ENCODE data around the gene CCL17. TPM values are rescaled to one million over a fixed set of nuclear protein-coding genes. Genes with fewer than 3 reads are reported as not detected.
"Not testable (repeated sequence)": the region's sequence is repeated elsewhere in the genome, so short reads cannot be mapped to it uniquely, and the experiment has no call there.

The CCL17 gene
- total RNA-seq: not detected

DNA sequence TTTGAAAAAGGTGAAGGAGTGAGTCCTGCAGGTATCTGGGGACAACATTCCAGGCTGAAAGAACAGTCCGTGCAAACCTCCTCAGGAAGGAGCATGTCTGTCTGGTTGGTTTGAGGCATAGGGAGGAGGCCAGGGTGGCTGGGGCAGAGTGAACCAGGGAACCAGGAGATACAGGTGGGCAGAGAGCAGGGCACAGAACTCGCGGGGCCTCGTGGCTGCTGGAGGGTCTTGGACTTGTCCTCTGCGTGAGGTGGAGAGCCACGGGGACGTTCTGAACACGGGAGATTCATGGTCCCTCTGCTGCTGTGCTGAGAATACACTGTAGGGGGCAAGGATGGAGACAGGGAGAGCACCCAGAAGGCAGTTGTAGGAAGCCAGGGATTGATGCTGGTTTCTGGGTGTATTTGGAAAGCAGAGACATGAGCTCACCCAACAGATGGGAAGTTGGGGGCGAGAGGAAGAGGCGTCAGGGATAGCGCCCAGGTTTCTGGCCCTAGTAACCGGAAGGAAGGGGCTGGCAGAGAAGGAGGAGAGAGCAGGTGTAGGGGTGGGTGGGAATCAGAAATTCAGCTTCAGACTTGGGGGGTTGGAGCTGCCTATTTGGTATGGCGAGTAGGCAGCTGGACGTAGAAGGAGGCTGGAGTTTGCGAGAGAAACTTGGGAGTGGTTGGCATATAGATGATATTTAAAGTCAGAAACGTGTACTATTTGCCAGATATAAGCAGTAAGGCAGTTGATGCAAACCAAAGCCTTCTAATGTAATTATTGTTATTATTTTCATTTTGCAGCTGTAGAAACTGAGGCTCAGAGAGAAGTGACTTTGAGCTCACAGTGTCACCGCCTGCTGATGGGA lies at the start of gene CCL17:
Gene CCL17 (plus strand): TSS at position 803 of the 853 bp plus-strand sequence. CDS start 9,166 bp downstream, outside the sequence.
- no peak for DNase-seq

DNA sequence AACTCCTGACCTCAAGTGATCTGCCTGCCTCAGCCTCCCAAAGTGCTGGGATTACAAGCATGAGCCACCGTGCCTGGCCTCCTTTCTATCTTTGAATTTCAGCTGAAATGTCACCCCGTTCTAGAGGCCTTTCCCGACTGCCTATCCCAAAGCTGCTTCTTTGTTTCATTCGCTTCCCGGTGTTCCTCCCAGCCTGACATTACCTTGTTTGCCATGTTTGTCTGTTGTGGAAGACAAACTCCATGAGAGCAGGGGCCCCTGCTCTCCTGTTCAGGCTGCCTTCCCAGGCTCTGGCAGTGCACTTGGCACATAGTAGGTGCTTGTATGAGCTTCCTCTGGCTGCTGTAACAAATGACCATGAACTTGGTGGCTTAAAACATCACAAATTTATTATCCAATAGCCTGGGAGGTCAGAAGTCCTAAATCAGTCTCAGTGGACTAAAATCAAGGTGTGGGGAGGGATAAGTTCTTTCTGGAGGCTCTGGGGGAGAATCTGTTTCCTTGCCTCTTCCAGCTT lies 48.6 kb upstream of the CCL17 start:
- no peak for DNase-seq

DNA sequence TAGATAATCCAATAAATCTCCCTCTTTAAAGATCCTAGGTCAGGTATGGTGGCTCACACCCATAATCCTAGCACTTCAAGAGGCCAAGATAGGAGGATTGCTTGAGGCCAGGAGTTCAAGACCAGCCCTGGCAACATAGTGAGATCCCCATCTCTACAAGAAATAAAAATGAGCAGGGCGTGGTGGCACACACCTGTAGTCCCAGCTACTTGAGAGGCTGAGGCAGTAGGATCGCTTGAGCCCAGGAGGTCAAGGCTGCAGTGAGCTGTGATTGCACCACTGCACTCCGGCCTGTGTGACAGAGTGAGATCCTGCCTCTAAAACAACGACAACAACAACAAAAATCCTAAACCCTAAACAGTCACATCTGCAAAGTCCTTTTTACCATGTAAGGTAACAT lies 48.0 kb upstream of the CCL17 start:
- no peak for DNase-seq

DNA sequence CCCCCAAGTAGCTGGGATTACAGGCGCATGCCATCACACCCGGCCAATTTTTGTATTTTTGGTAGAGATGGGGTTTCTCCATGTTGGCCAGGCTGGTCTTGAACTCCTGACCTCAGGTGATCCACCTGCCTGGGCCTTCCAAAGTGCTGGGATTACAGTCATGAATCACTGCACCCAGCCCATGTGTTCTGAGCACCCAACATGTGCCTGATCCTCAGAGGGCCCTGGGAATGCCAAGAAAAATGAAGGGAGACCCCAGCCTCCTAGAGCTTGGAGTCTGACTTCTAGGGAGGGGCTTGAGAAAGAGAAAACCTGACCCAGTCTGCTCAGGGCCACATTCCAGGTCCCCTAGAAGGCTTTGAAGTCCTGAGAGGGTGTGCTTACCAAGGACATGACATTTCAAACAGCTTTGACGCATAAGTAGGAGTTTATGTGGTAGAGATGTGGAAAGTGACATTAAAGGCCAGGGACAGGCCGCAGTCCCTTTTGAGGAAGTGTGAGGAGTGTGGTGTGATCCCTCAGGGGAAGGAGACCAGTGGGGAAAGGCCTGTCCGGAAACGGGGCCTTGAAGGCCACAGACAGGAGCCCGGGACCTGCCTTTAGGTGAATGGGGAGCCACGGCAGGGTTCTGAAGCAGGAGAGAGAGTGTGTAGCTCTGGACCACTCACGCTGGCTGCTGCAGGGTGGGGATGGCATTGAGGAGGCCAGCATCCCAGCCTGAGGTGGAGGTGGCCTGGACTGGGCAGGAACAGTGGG lies 47.1 kb upstream of the CCL17 start:
- no peak for DNase-seq

DNA sequence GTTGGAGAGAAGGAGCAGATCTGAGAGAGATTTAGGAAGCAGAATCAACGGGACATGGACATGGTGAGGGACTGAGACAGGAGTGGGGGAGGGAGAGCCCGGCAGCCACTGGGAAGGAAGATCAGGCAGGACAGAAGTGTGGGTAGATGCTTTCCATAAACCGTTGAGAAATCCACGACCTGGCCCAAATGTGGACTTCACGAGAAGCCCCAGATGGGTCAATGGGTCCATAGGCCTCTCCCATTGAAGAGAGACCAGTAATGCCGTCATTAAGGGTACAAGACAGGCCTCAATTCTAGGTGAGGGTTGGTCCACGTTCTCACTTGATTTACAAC lies 46.5 kb upstream of the CCL17 start:
- no peak for DNase-seq

DNA sequence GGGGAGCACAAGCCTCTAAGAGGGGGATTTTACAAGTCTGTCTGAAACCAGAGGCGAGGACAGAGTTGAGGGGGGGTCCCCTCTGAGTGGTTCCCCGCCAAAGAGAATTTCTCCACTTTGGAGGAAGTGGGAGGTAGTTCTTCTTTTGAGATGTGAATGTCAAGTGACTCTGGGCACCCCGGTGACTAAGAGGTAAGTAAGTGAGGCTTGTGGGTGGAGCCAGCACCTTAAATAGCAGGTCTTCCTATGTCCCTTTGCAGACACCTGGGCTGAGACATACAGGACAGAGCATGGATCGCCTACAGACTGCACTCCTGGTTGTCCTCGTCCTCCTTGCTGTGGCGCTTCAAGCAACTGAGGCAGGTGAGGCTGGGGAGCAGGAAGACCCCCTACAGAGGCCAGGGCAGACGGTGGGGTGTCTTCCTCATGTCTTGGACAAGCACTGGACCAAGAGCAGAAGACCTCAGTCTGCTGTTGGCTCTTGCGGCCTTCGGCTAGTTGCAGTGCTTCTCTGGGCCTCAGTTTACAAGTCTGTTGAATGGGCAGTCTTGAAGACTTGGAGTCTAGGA lies 46.0 kb upstream of the CCL17 start, which contains the start of gene CCL22:
Gene CCL22 (plus strand): TSS at position 257 of the 569 bp plus-strand sequence. CDS start 34 bp downstream, at position 291.
- no peak for DNase-seq

DNA sequence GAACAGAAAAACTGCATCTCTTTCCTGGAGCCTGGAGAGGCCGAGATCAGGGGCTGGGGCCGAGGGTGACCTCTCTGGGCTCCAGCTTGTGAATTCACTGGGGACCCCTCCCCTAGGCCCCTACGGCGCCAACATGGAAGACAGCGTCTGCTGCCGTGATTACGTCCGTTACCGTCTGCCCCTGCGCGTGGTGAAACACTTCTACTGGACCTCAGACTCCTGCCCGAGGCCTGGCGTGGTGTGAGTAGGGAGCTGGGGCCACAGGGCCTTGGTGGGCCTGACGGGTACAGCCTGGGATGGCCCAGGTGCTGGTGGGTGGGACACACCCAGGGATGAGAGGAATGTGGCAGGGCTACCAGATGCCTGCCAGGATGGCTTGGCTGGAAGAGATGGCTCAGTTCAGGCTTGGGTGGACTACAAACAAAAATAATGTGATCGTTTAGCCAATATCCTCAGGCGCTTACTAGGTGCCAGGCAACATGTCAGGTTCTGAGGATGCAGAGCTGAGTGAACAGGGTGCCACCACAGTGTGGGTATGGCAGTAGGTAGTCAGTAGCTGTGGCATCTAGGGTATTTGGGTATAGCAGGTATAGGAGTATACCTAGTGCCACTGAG lies 44.1 kb upstream of the CCL17 start:
- no peak for DNase-seq

DNA sequence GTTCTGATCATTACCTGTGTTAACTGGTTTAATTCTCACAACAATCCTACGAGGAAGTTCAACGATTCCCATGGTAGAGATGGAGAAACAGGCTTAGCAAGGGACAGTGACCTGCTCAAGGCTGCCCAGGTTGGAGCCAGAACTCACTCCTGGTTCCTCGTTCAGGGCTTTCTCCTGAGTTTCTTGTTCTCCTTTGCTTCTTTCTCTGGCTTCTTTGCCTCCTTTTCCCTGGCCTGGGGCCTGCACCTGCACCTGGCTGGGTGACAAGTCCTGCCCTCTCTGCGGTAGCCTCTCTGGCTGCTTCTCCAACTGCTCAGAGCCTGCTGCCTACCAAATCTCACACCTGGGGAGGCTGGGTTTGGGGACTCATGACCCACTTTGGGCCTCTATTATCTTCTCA lies 43.2 kb upstream of the CCL17 start:
- no peak for DNase-seq

DNA sequence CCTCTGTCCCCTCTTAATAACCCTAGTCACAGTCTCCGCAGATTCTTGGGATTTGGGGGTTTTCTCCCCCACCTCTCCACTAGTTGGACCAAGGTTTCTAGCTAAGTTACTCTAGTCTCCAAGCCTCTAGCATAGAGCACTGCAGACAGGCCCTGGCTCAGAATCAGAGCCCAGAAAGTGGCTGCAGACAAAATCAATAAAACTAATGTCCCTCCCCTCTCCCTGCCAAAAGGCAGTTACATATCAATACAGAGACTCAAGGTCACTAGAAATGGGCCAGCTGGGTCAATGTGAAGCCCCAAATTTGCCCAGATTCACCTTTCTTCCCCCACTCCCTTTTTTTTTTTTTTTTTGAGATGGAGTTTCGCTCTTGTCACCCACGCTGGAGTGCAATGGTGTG lies 40.4 kb upstream of the CCL17 start:
- DNase-seq: no peak

DNA sequence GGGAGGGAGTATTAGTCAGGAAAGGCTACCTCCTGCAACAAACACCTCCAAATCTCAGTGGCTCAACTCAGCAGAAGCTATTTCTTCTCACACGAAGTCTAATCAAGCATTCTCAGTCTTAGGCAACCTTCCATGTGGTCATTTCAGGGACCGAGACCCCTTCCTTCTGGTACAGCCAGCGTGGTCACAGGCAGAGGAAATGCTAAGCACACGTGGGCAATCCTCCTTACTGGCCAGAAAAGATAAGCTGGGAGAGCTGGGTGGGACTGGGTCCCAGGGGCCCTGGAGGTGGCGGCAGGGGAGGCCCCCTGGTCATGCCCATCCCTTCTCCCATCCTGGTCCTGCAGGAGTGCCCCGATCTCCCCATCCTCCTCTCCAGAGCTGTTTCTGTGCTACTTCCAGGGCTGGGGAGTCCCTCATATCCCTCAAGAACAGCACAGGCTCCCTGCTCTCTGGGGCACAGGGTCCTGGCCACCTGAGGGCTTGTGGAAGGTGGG lies 38.0 kb upstream of the CCL17 start:
- DNase-seq: no peak

DNA sequence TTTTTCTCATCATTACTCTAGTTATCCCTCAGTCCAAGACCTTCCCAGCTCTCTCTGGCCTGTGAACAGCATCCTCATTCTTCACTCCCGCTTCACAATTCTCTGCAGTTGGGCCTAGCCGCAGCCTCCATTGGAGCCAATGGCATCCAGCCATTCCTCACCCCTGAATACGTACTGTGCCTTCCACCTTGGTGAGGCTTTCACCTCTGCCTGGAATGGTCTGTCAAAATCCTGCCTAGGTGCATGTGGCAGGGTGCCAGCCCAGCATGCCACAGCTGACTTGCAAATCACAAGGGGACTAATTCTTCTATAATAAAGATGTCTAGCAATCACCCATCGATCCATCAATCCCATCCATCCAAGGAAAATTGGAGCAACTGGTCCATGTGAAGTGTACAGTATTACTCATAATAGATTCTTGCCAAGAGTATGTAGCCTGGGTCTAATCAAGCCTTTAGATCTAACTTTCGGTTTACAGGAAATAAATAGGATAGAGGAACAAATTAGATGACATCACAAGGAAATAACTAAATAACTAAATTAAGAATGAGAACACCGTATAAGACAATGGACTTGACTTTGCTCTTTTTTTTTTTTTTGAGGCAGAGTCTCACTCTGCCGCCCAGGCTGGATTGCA lies 37.3 kb upstream of the CCL17 start:
- no peak for DNase-seq

DNA sequence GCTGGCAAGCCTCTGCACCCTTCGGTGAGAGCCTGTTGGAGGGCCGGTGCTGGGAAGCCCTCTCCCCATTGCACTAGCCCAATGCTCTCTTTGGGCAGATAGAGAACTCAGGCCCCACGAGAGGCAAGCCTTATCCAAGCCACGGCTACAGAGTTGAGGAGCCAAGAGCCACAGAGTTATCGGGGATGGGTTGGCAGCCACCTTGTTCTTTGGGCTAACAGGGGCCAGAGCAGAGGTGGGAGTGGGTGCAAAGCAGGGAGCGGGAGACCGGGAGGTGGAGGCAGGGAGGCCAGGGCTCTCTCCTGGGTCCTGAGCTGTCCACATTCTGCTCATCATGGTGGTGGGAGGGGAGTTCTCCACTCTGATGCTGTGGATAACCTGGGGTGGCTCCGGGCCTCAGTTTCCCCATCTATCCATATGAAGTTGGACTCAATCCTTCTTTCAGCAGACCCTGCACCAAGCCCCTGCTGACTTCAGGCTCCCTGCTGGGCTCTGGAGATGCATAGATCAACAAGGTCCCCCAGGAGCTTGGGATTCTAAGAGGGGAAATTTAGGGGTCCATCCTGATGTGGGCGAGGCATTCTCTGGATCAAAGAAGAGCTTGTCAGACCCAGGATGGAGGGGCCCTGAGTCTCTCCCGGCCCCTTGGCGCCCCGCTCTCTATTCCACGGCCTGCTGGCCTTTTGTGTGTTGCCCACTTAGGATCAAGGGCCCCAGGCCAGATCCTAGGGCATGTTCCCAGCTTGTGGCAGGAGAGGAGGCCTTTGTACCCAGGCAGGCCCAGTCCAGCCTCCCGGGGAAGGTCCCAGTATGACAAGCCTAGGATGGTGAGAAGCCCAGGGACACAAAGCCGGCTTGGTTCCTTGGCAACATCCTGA lies 32.8 kb upstream of the CCL17 start:
- DNase-seq: no peak

DNA sequence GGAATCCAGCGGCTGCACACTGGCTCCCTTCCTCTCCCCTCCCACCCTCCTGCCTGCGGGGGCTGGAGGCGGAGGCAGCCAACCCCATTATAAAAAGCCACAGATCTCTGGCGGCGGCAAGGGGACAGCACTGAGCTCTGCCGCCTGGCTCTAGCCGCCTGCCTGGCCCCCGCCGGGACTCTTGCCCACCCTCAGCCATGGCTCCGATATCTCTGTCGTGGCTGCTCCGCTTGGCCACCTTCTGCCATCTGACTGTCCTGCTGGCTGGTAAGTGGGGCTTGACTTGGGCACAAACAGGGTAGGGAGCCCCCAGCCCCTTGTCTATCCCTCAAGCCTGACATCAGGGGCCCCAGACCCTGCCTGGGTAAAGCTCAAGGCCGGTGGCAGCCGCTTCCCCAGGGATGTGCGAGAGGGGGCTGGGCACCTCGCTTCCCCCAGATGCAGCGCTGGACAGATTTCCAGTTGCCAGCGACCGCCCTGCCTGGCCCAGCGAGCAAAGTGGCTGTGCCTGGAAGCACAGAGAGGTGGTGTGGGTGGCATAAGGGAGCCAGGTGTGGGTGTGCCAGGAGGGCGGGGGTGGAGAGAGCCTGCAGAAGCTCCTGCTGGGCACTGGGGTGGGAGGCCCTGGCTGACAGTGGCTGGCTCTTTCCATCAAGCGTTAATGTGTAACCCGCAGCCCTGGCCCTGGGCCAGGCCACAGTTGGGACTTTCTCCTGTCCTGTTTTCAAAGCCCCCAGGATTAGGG lies 32.0 kb upstream of the CCL17 start, which contains the start of gene CX3CL1:
Gene CX3CL1 (plus strand): TSS at position 119 of the 745 bp plus-strand sequence. CDS start 79 bp downstream, at position 198.
- peak; percentile 84 for DNase-seq

DNA sequence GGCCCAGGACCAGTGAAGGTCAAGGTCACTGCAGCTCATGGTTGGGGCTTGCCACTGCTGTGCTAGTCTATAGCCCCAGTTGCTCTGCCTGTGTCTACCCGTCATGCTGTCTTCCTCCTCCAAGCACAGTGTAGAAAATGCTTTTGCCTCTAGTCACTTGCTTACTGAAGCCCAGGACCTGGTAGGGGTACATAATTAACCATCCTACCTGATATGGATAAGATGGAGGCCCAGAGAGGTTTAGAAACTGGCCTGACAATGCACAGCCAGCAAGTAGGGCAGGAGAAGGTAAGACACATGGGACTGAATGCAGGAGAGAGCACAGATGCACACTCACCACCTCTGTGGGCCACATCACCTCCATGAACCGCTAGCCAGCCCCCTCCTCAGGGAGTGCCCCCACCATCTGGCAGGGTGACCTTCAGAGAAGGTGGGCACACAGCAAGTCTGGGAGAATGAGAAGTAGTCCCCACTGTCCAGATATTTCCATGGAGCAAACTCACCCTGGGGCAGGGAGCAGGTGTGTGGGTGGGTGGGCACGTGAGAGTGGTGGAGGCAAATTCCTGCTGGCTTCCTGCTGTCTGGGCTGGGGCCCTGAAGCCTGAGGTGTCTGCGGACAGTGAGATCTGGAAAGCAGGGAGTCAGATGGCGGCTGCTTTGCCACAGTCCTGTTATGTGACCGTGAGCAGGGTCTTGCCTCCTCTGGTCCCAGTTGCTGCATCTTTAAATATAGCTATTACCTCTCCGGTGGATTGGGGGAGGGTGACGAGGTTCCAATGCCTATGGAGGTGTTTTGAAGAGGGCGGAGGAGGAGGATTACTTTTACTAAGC lies 31.2 kb upstream of the CCL17 start:
- DNase-seq: no peak

DNA sequence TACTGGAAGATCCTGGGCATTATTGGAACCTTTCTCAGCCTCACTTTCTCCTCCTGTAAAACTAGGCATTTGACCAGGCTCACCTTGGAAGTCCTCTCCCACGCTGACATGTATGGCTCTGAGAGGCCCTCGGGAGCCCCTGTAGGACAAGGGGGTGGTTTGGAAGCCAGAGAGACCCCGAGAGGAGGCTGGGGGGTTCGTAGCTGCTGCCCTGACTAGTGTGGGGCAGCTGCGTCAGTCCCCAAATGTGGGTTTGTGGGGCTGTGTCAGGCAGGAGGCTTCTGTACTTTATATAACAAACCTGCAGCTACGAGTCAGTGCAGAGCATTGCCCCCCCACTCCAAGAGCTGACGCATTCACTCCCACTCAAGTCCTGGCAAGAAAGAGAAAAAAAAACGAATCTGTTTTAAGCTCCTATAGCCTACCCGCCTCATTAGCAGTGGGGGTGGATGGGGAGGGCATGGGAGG lies 30.5 kb upstream of the CCL17 start:
- peak; percentile 64 for DNase-seq

DNA sequence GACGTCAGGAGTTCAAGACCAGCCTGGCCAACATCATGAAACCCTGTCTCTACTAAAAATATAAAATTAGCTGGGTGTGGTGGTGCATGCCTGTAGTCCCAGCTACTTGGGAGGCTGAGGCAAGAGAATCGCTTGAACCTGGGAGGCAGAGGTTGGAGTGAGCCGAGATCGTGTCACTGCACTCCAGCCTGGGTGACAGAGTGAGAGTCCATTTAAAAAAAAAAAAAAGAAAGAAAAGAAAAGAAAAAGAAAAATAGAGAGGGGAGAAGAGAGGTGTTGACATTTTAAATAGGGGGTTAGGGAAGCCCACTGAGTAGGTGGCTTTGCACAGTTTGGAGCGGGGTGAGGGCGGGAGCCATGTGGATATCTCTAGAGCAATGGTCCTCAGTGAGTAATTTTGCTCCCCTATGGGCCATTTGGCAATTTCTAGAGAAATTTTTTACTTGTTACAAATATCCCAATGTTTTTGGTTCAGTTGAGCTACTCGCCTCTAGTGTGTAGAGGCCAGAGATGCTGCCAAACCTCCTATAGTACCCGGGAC lies 29.6 kb upstream of the CCL17 start:
- not testable (repeated sequence) for DNase-seq

DNA sequence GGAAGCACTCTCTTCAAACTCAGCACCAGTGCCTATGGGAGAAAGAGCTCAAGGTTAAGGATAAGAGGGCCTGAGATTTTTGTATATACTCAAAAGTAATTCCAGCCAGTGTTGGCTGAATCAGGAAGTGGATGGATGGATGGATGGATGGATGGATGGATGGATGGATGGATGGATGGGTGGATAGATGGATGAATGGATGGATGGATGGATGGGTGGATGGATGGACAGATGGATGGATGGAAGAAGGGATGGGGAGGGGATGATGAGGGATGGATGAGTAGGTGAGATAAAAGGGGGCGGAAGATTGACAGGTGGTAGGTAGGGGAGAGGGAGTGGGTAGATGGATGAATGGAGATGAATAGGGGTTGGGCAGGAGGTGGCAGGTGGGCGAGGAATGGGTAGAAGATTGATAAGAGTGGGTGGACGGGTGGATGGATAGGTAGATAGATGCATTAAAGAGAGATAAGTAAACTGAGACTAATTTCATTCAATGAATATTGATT lies 28.2 kb upstream of the CCL17 start:
- no peak for DNase-seq
